ENCODE results near the gene SEMA5B.
A peak's percentile ranks its signal among the peaks of the same experiment; 100 is the strongest.

SEMA5B gene, protein sequence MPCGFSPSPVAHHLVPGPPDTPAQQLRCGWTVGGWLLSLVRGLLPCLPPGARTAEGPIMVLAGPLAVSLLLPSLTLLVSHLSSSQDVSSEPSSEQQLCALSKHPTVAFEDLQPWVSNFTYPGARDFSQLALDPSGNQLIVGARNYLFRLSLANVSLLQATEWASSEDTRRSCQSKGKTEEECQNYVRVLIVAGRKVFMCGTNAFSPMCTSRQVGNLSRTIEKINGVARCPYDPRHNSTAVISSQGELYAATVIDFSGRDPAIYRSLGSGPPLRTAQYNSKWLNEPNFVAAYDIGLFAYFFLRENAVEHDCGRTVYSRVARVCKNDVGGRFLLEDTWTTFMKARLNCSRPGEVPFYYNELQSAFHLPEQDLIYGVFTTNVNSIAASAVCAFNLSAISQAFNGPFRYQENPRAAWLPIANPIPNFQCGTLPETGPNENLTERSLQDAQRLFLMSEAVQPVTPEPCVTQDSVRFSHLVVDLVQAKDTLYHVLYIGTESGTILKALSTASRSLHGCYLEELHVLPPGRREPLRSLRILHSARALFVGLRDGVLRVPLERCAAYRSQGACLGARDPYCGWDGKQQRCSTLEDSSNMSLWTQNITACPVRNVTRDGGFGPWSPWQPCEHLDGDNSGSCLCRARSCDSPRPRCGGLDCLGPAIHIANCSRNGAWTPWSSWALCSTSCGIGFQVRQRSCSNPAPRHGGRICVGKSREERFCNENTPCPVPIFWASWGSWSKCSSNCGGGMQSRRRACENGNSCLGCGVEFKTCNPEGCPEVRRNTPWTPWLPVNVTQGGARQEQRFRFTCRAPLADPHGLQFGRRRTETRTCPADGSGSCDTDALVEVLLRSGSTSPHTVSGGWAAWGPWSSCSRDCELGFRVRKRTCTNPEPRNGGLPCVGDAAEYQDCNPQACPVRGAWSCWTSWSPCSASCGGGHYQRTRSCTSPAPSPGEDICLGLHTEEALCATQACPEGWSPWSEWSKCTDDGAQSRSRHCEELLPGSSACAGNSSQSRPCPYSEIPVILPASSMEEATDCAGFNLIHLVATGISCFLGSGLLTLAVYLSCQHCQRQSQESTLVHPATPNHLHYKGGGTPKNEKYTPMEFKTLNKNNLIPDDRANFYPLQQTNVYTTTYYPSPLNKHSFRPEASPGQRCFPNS

DNA sequence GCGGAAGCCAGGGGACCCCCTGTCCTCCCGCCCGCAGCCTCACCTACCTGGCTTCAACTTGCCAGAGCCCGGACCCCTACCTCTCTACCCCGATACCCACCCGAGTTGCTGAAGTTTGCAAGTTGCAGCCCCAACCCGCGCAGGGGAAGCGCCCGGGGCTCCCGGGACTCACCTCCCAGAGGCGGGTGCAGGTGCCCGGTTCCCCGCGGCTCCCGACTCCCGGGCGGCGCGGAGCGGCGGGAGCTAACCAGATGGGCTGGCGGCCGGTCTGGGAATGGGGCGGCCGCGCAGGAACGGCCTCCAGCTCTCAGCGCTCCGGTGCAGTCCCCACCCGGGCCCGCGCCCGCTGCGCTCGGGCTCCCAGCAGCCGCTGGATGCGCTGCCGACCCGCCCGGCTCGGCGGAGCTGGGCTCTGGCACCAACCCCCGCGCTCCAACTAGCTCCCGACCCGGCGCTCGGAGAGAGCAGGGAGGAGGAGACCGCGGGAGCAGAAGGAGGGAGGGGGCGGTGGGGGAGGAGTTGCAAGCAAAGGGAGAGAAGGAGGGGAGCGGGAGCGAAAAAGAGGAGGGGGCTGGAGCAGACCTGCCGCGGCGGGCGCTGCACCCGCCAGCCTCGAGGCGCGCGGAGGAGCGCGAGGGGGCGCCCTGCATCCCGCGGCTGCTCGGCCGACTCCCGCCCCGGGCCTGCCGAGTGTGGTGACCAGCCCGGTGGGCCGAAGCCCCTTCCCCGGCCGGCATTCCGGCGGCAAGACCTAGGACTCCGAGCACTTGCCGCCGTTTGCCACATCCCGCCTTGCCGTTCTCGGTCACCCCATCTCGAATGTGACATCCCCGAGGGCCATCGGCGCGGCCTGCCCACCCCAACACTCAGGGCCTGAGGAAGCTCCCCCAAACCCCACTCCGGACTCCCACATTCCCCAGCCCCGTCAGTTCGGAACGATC, at the start of gene SEMA5B:
TSS of gene SEMA5B (minus strand) at position 472 of the 941 bp plus-strand sequence. CDS start 66,500 bp downstream, outside the sequence.
- DNase-seq: peak; percentile 8

DNA sequence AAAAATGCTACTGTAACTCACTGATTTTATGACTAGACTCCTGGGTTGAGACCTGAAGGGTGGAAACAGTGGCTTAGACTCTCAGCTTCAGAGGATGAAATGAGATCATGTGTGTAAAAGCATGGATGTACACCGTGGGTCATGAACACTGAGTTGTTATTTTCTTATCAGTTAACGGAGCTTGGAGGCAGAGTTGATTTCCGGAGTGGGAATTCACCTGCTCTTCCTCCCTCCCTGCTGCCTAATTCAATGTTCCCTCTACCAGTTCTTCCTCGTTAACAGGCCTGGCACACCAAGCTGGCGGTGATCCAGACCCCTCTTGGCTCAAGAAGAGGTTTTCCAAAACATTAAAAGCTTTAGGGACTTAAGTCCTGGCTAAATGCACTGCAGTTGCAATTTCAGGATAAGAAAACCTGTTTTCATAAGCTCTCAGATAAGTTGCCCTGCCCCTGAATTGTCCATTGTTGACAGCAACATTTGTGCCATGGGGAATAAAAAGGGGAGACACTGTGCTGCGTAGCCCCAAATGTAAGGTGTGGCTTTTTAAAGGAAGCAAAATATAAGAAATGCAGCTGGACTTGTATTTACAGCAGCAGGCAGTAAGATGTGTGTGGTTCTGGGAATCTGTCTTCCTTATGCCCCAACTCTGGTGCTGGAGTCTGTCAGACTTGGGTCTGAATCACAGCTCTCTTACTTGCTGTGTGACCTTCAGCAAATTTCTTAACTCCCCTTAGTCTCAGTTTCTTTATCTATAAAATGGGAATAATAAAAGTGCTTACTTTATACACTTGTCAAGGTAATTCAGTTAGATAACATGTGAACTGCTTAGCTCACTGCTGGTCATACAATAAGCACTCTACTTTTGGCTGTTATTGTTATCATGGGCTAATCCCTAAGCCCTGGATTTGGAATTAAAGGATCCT, 49.2 kb upstream of the SEMA5B start:
- DNase-seq: no peak

DNA sequence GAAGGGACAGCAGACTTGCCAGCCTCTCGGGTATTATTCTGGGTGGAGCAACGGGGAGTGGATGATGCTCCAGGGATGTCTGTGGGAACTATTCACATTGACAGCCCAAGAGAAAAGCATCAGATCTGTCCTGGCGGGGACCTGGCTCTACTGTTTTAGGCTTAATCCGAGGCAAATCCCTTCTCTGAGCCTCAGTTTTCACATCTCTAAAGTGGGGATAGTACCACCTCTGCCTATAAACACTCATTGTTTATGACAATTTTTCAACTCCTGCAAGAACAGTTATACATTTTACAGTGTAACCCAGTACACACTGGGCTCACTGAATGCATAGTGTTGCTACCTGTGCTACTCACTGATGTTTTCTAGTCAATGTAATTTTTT, 48.5 kb upstream of the SEMA5B start:
- no peak for DNase-seq

DNA sequence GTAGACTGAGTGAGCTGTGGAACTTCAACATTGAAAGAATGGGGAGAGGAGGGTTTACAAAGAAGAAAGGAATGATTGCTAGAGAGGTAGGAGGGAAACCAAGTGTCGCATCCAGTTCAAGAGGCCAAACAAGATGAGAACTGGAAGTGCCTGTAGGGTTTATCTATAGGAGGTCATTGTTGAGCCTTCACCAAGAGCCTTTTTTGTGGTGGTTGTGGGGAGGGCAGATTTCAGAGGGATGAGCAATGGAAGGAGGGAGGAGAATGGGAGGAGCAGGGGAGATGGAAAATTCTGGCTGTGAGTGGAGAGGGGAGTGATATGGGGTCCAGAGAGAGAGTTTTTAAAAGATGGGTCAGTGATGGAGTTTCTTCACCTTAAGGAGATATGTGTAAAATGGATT, 47.8 kb upstream of the SEMA5B start:
- DNase-seq: no peak

DNA sequence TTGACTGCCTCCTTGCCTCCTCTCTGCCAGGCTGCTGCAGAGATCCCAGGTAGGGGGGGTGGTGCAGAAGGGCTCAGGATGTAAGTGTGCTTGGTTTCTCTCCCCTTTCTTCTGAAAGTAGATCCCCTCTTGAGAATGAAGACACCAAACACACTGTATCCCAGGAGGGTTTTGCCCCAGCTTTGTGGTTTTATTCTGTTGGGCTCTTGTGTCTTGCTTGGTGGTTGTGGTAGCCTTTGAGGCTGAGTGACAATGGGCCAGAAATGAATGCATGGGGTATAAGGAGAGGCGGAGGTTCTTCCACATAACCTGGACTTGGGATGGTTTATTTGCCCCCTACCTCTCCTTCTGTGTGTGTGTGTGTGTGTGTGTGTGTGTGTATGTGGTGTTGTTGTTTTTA, 45.0 kb upstream of the SEMA5B start:
- no peak for DNase-seq

DNA sequence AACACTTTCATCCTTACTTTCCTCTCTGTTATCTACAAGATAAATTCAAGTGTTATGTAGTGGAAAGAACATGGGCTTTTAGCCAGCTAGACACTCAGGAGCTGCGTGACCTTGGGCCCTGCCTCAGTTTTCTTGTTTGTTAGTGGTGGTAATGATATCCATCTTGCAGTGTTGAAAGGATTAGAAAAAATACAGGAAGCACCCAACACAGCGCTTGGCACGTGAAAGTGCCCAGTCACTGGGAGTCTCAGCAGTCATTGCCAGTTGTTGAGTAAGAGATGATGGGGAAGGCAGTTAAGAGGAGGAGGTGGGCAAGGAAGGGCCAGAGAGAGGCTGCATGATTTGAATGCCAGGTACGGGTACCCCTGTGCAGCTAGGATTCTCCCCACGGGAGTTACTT, 44.6 kb upstream of the SEMA5B start:
- DNase-seq: peak; percentile 66

DNA sequence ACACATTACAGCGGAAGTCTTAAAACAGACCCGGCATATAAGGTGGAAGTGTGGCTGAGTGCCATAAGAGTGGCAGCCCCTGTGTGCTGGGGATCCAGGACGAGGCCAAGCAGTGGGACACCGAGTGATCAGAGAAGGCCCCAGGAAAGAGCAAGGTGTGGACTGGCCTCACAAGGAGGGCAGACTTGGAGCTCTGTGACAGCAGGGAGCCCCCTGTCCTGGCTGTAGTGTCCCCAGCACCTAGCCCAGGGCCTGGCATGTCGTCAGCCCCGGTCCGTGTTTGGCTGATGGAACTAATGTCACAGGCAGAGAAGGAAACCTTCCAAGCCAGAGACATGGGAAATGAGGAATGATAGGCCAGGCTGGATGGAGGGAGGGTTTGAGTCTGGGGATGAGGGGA, 44.0 kb upstream of the SEMA5B start:
- DNase-seq: no peak

DNA sequence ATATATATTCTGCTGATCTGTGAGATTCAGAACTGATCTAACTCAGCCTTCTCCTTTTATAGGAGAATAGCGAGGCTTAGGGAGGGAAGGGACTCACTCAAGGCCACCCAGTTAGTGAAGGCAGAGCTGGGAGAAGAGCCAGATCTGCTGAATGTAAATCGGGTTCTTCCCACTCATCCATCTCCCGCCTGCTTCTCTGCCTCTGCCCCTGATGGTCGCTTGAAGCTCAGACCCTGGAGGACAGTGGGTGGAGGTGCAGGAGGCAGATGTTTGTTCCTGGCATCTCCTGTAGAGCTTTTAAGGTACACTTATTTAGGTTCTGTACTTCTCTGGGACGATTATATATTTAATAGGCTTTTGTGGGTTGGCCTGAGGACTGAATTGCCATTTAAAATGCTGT, 43.6 kb upstream of the SEMA5B start:
- no peak for DNase-seq

DNA sequence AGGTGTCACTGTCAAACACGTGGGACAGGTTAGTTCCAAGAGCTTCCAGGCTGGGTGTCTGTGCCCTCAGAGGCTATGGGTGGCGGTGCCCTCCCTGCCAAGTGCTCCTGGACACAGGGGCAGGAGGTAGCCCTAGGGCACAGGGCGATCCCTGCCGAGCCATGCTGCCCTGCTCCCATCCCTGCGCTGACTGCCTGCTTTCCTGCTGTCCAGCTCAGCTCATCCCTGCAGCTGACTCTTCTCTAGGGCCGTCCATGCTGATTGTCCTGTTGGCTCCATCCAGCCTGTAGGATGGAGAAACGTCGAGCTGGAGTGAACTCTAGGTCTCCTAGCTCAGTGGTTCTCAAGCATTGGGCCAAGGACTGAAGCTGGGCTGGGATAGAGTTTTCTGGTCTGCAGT, 42.9 kb upstream of the SEMA5B start:
- no peak for DNase-seq

DNA sequence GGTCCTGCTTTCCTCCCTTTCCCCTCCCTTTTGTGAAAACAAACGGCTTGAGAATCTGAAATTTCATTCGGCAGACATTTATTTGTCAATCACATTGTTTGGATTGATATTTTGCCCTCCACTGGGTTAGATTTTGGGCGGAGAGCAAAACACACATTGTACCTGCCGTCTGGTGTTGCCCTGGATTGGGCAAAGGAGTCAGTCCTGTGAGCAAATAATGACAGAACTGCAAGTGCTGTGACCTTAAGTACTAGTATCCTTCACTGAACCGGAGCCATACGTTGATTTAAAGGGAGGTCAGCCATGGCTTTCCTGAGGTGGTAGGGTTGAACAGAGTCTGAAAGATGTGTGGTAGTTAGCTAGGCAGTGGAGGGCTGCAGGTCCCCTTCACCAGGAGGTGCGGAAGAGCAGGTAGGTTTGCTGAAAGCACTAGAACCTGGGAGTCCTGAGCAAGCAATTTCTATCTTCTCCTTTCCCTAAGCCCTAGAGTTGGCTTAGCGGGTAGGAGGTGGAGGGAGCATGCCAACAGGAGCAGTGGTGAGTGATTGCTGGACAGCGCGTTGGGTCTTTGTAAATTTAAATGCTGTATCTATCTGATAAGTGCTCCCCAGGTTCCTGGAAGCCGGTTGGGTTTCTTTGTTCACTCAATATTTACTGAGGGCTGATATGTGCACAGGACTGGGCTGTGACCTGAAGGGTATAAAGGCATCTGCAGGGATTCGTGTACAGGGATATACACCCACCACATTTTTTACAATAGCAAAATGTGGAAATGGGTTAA, 41.2 kb upstream of the SEMA5B start:
- no peak for DNase-seq

DNA sequence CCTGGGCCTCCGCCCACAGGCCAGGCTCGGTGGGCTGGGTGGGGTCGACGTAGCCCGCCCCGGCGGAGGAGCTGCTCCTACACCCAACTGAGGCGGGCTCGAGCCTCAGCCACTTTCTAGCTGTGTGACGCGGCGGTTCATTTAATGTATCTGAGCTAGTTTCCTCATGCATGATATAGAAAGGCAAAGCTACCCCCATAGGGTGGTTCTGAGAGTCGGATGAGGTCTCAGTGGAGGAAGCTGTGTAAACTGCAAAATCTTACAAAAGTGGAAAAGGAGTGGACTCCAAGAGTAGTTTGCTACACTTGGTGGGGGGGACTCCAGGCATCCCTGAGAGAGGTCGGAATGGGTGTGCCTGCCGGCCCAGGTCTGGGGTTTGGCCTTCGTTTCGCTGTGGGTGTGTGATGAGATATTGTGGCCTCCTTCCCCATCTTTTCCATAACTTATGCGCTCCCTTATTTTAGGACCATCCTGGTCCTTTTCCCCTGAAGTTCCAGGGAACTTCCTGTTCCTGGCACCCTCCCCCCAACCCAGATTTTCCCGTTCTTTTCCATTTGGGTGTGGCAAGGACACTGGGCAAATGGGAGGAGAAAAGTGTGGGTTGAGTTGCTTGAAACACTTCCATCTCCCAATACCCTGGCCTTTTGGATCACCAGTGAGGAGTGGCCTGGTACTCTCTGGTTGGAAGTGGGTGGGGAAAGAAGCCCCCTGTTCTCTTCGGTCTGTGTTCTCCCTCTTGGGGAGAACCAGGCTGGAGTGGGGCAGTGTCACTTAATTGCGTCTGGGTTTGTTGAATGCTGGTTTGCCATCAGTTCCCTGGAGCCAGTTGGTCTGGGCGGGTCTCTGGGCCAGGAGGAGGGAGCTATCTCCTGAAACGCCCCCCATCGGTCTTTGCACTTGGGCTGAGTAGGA, 40.4 kb upstream of the SEMA5B start:
- peak; percentile 20 for DNase-seq

DNA sequence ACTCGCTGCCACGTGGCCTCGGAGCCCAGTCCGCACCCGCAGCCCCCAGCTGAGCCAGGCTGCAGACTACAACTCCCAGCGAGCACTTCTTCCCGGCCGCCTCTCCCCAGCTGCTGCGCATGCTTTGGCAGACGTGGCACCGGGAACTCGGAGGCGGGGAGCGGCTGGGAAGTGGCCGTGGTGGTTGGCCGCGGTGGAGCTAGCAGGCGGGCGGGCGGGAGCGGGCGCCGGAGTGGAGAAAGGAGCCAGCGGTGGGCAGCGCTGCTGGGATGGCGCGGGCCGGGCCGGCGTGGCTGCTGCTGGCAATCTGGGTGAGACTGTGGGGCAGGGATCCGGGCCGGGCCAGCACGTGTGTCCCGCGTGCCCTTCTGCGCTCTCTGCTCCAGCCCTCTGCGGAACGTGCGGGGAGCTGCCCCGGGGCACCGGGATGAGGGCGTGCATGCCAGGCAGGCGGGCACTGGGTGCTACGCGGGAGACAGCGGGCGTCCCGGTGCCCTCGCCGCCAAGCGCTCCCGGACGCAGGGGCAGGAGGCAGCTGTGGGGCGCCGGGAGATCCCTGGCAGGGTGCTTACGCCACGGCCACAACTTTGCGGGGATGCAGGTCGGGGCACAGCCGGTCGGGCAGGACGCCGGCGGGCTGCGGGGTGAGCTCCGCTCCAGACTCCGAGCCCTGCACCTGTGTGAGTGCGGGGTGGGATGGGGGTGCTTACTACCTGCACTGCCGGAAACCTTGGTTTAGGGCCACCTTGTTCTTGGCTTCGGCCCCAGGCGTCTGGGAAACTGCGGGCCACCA, 39.5 kb upstream of the SEMA5B start, which contains the start of gene PDIA5:
TSS of gene PDIA5 (plus strand) at position 130 of the 793 bp plus-strand sequence. CDS start at position 270, 140 bp downstream.
- DNase-seq: peak; percentile 87

DNA sequence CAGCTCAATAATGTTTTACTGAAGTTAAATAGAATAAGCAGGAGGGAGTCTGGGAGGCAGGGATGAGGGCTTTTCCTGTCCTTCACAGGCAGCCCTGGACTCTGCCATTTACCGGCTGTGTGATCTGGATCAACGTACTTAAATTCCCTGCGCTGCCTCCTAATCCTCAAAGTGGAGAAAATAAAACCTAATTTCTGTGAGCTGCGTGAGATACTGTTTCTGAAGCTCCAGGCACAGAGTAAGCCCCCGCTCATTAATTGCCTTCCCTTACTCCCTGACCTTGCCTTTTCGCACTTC, 39.0 kb upstream of the SEMA5B start:
- no peak for DNase-seq

DNA sequence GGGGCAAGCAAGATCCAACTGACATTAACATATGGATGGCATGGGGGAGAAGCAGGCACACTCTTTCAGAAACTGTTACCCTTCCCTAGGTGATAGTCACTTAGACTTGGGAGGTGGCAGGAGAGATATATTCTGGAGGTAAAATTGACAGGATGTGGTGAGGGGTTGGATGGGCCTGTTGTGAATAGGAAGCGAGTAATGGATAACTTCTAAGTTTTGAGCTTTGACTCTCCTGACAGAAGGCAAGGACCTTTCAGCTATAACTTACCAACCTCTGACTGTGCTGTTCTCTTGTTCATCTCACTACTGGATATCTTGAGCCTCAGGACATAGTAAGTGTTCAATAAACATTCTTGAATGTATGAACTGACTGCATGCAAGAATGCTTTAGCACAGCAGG, 37.4 kb upstream of the SEMA5B start:
- DNase-seq: no peak

DNA sequence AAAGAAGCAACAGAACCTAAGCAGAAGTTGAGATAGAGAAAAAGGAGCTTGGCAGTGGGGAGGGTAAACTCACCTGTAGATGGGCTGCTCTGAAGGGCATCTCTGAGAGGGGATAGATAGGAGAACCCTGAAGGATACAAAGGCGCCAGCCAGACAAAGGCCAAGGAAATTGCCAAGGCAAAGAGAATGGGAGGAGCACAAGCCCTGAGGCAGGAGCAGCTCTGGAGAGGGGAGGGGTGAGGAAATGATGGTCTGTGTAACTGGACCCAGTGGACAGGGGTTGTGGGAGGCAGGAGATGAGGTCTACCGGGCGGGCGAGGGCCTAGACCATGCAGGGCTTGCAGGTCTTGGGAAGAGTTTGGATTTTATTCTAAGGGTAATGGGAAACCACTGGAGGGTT, 36.9 kb upstream of the SEMA5B start:
- no peak for DNase-seq

DNA sequence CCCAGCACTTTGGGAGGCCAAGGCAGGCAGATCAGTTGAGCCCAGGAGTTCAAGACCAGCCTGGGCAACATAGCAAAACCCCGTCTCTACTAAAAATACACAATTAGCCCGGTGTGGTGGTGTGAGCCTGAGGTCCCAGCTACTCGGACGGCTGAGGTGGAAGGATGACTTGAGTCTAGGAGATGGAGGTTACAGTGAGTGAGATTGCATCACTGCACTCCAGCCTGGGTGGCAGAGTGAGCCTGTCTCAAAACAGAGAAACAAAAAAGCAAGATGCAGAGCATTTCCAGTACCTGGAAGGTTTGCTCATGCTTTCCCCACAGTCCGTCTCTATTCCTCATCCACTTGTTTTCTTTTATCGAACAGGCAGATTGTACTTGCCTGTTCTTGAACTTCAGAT, 35.5 kb upstream of the SEMA5B start:
- no peak for DNase-seq

DNA sequence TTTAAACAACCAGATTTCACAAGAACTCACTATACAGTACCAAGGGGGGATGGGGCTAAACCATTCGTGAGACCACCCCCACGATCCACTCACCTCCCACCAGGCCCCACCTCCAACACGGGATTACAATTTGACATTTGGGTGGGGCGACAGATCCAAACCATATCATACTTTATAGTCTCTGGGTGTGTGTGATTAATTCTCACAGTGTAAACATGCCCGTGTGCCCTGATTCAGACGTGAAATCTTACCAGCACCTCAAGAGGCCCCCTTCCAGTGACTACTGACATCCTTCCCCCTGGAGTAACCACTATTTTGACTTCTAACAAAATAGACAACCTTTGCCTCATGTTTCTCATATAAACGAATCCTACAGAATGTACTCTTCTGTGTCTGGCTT, 34.3 kb upstream of the SEMA5B start:
- no peak for DNase-seq

DNA sequence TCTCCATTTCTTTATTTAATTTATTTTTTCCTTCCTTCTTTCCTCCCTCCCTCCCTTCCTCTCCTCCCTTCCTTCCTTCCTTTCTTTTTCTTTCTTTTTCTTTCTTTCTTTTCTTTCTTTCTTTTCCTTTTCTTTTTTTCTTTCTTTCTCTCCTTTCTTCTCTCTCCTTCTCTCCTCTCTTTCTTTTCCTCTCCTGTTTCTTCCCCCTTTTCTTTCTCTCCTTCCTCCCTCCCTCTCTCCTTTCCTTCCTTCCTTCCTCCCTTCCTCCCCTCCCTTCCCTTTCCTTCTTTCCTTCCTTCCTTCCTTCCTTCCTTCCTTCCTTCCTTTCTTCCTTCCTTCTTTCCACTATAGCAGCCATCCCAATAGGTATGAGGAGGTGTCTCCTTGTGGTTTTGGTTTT, 32.5 kb upstream of the SEMA5B start:
- DNase-seq: no peak

DNA sequence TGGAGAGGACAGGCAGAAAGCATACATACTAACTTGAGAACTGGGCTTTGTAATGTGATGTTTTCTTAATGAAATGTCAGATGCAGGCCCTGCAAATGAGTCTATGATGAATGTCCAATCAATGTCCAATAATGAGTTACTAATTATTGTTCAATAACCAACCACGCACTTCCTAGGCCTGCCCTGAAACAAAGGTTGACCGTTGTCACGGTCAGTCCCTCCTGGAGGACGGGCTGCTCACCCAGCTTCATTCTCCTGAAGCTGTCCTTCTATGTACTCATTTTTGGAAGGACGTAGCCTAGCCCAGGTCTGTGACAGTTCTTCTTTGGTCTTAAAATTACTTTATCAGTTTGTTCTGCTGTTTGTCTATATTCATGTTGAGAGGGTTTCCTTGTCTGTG, 30.9 kb upstream of the SEMA5B start:
- no peak for DNase-seq

All from inflammatory macrophage treated with lipopolysaccharide for 4 hours (primary cell).